Stimulated activated CD4-positive, alpha-beta T cell treated with anti-CD3 and anti-CD28 coated beads, TNF-alpha, amount 100 ng/mL, for 24 hours (primary cell): ENCODE results near the gene ZNF24.

ENCODE experiments used
- DNase-seq, 3 experiments: peaks; one replicate each; pipeline ENCODE4 v3.0.0-alpha.2; 2020; ENCODE audit warnings: low read depth in 3 of 3

The ZNF24 gene

GRCh38 chr18:35296060-35296459, 48.2 kb downstream of the ZNF24 start:
- no peak for DNase-seq

- DNase-seq = no peak
Observed at GRCh38 chr18:35291166-35291565, 53.1 kb downstream of the ZNF24 start.

GRCh38 chr18:35290094-35290735, 54.0 kb downstream of the ZNF24 start, which contains the start of gene ZSCAN30:
Gene ZSCAN30, minus strand, starts transcription at chr18:35290229. Its CDS starts 25,877 bp downstream, at chr18:35264352.
- DNase-seq = peak; percentile 90 to 95 (median 94)

GRCh38 chr18:35289727-35290093, 54.5 kb downstream of the ZNF24 start:
- DNase-seq = peak in 1 of 3 experiments; percentile 17

GRCh38 chr18:35289293-35289692, 54.9 kb downstream of the ZNF24 start:
- no peak for DNase-seq

GRCh38 chr18:35284841-35285240, 59.4 kb downstream of the ZNF24 start:
- DNase-seq = no peak

- DNase-seq = no peak
Observed at GRCh38 chr18:35283923-35284794, 60.1 kb downstream of the ZNF24 start.

- DNase-seq = no peak
Observed at GRCh38 chr18:35282353-35282752, 61.9 kb downstream of the ZNF24 start.
